OCI-LY3 (cell line): ENCODE measurements around the gene KRTAP4-4.

Source experiments
- H2AFZ ChIP-seq: fragments of 200-600, 300-600 bp; shearing (Covaris generic); 2 replicates; pipeline ENCODE4 v1.6.0; 2014; ENCODE audit warnings: antibody characterized with exemption, low read depth, low read length
- H3K27ac ChIP-seq: fragments of 200-600, 300-600 bp; sonication (generic); 2 replicates; pipeline ENCODE4 v1.5.1; 2014; ENCODE audit warnings: mild to moderate bottlenecking, low read length, moderate library complexity, mixed read lengths
- H3K27me3 ChIP-seq: fragments of 200-600, 300-600 bp; sonication (generic); 2 replicates; pipeline ENCODE4 v1.6.1; 2014; ENCODE audit warnings: low read depth, low read length, mixed read lengths
- H3K36me3 ChIP-seq: fragments of 200-600, 300-600 bp; sonication (generic); replicated peaks from 2 replicates; pipeline ENCODE3; 2014; ENCODE audit warnings: low read depth, low read length, mixed read lengths
- H3K4me1 ChIP-seq: fragments of 300-600, 200-600 bp; sonication (generic); 2 replicates; pipeline ENCODE4 v1.6.1; 2014; ENCODE audit warnings: low read length, mixed read lengths
- H3K4me2 ChIP-seq: fragments of 200-600, 300-600 bp; sonication (generic); 2 replicates; pipeline ENCODE4 v1.6.1; 2014; ENCODE audit warnings: low read length, mixed read lengths
- H3K4me3 ChIP-seq: fragments of 300-600, 200-600 bp; sonication (generic); 2 replicates; pipeline ENCODE4 v1.5.1; 2014; ENCODE audit warnings: antibody characterized with exemption, mild to moderate bottlenecking, low read length, moderate library complexity
- H3K79me2 ChIP-seq: fragments of 300-600, 200-600 bp; shearing (Covaris generic); 2 replicates; pipeline ENCODE4 v1.6.1; 2014; ENCODE audit warnings: mild to moderate bottlenecking, low read length, mixed read lengths
- H3K9ac ChIP-seq: fragments of 300-600, 200-600 bp; shearing (Covaris generic); 2 replicates; pipeline ENCODE4 v1.6.0; 2014; ENCODE audit warnings: mild to moderate bottlenecking, low read length, moderate library complexity
- H3K9me3 ChIP-seq: fragments of 200-600, 300-600 bp; shearing (Covaris generic); 2 replicates; pipeline ENCODE4 v1.6.1; 2014; ENCODE audit warnings: low read length, mixed read lengths; ENCODE audit not compliant: insufficient read depth
- H4K20me1 ChIP-seq: fragments of 200-600, 300-600 bp; sonication (generic); 2 replicates; pipeline ENCODE4 v1.6.1; 2016; ENCODE audit warnings: low read length, mixed read lengths; ENCODE audit not compliant: insufficient read depth
- CTCF ChIP-seq: fragments of 200-600, 300-600 bp; sonication (generic); IDR thresholded peaks from 2 replicates; pipeline ENCODE4 v1.5.1; 2014; ENCODE audit warnings: antibody characterized with exemption, low read length, low read depth
- EZH2phosphoT487 ChIP-seq: fragments of 200-600 bp; shearing (Covaris generic); IDR thresholded peaks from 2 replicates; pipeline ENCODE4 v1.6.1; 2018; ENCODE audit warnings: antibody characterized with exemption, mixed run types, low read depth

KRTAP4-4 gene

GRCh38 chr17:41111151-41111885, 49.2 kb downstream of the KRTAP4-4 start:
- TF ChIP-seq EZH2phosphoT487 (no peak), CTCF (no peak)
- Histone ChIP-seq H3K4me1 (no peaks in the 10 kb centered on the region), H3K4me2 (no peak overlapping the region), H3K9ac (no peak overlapping the region), H3K9me3 (no peaks in the 10 kb centered on the region), H3K36me3 (no peaks in the 10 kb centered on the region), H2AFZ (no peak overlapping the region), H3K27me3 (no peaks in the 10 kb centered on the region), H3K4me3 (no peak overlapping the region), H4K20me1 (no peaks in the 10 kb centered on the region), H3K27ac (no peak overlapping the region), H3K79me2 (no peaks in the 10 kb centered on the region)
